Transverse colon (tissue), 4 donors: Measurements from ENCODE around the gene RTP5. TPM values are rescaled to one million over a fixed set of nuclear protein-coding genes. Genes with fewer than 3 reads are reported as not detected.

Experiments
- DNase-seq: peaks from one replicate; pipeline ENCODE4 v3.0.0-alpha.2; 2019
- H3K27ac ChIP-seq, 4 donors: fragments of 200-600 bp; sonication (generic); 2 replicates each; pipeline ENCODE4 v1.5.1; 2016 to 2018; ENCODE audit warnings: inconsistent platforms in 4 of 4
- H3K27me3 ChIP-seq: fragments of 200-600 bp; sonication (generic); 2 replicates; pipeline ENCODE4 v1.5.1; 2017; ENCODE audit warnings: inconsistent platforms
- H3K36me3 ChIP-seq, 4 donors: fragments of 200-600 bp; sonication (generic); 2 replicates each; pipeline ENCODE4 v1.5.1; 2017 to 2019; ENCODE audit warnings: inconsistent platforms in 4 of 4
- H3K4me1 ChIP-seq, 4 donors: fragments of 200-600 bp; sonication (generic); 2 replicates each; pipeline ENCODE4 v1.5.1; 2017 to 2020; ENCODE audit warnings: inconsistent platforms in 4 of 4
- H3K4me3 ChIP-seq, 4 donors: fragments of 200-600 bp; sonication (generic); 1 replicate in 1 of 4; 2 replicates in 3 of 4; pipeline versions ENCODE4 v1.5.1 to v1.6.1; 2017 to 2019; ENCODE audit warnings: inconsistent platforms in 4 of 4
- H3K9me3 ChIP-seq, 2 donors: fragments of 200-600 bp; sonication (generic); 2 replicates each; pipeline ENCODE4 v1.5.1; 2017 to 2019; ENCODE audit warnings: inconsistent platforms in 2 of 2
- EP300 ChIP-seq: sonication (generic); formaldehyde crosslinking; IDR thresholded peaks from one replicate; pipeline ENCODE4 v1.6.1; 2017; ENCODE audit warnings: antibody characterized with exemption, low read depth
- POLR2A ChIP-seq: fragments of 450-650 bp; IDR thresholded peaks from one replicate; pipeline ENCODE4 v1.6.1; 2016; ENCODE audit warnings: antibody characterized with exemption, mild to moderate bottlenecking, moderate library complexity
- POLR2AphosphoS5 ChIP-seq, 3 donors: sonication (generic); formaldehyde crosslinking; IDR thresholded peaks; one replicate each; pipeline ENCODE4 v1.6.1; 2016; ENCODE audit warnings: antibody characterized with exemption in 3 of 3
- WGBS, 2 donors: methylation state at CpG; one replicate each; pipeline ENCODE4 v1.1.5; 2018; ENCODE audit warnings: low coverage in 1 of 2; 5-methylcytosine and 5-hydroxymethylcytosine counted together
- in situ Hi-C, 4 donors: fragments of 200-750 bp; cut with MboI; loops; one replicate each; pipeline versions ENCODE4 v1.15.0 to v1.15.1; 2017; ENCODE audit warnings: low sequenced_read_pairs in 3 of 4, low pct_ligation_motif_present in 1 of 4, low pct_unique_long_range_greater_than_20kb in 1 of 4
- intact Hi-C: fragments of 100-400 bp; cut with DNase I; formaldehyde crosslinking; loops from one replicate; pipeline ENCODE4 v1.15.1; 2023; ENCODE audit warnings: low total_unique reads
- total RNA-seq, 4 donors: library from RNA; depleted of rRNA; stranded (reverse); fragments of >200 nt; gene quantifications; one replicate each; pipeline ENCODE4 v1.1.0, GENCODE V29; 2016
- TF ChIP-seq, protein P1 (sequence below), 5 experiments: fragments of 200-600 bp in 3 of 5; fragments of 450-650 bp in 2 of 5; sonication (generic) in 3 of 5; IDR thresholded peaks; 1 replicate in 2 of 5; 2 replicates in 3 of 5; pipeline ENCODE4 v1.5.1; 2016 to 2017; ENCODE audit warnings: antibody characterized with exemption in 5 of 5, inconsistent platforms in 3 of 5, mild to moderate bottlenecking in 2 of 5, moderate library complexity in 1 of 5

RTP5 gene
- total RNA-seq, 4 donors from 2014 or later: 0.16 TPM; not detected in 3

- Histone ChIP-seq H3K4me1 (peaks cover 12 to 18% (median 15%) of the 10 kb centered on the region in 4 donors), H3K27me3 (peaks cover 18% of the 10 kb centered on the region), H3K9me3 (no peaks in the 10 kb centered on the region), H3K27ac (no peak overlapping the region), H3K4me3 (peak overlapping the region in 1 of 4 donors; percentile 1), H3K36me3 (no peaks in the 10 kb centered on the region)
- in situ Hi-C loops (no loop called here), intact Hi-C loops (no loop called here)
- no peak for DNase-seq
- no peak for TF ChIP-seq POLR2A
- no peak for TF ChIP-seq EP300
- TF ChIP-seq, protein P1, sequence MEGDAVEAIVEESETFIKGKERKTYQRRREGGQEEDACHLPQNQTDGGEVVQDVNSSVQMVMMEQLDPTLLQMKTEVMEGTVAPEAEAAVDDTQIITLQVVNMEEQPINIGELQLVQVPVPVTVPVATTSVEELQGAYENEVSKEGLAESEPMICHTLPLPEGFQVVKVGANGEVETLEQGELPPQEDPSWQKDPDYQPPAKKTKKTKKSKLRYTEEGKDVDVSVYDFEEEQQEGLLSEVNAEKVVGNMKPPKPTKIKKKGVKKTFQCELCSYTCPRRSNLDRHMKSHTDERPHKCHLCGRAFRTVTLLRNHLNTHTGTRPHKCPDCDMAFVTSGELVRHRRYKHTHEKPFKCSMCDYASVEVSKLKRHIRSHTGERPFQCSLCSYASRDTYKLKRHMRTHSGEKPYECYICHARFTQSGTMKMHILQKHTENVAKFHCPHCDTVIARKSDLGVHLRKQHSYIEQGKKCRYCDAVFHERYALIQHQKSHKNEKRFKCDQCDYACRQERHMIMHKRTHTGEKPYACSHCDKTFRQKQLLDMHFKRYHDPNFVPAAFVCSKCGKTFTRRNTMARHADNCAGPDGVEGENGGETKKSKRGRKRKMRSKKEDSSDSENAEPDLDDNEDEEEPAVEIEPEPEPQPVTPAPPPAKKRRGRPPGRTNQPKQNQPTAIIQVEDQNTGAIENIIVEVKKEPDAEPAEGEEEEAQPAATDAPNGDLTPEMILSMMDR (IDR thresholded peaks at IDR 0.05): no peak
- 64% methylated on average over 27 of the region's 28 CpGs; no CpG with 5 or more reads in 1 of the 2 donors for WGBS, 2 donors
Observed at GRCh38 chr2:241857041-241857541, 12.4 kb upstream of the RTP5 start.

- no peak for DNase-seq
- no peaks in the 10 kb centered on the region for H3K36me3 ChIP-seq
- in situ Hi-C loops: no loop called here
- peaks cover 12 to 18% (median 15%) of the 10 kb centered on the region in 4 donors for H3K4me1 ChIP-seq
- no peaks in the 10 kb centered on the region for H3K9me3 ChIP-seq
- peaks cover 24% of the 10 kb centered on the region for H3K27me3 ChIP-seq
- no peak for TF ChIP-seq EP300
- TF ChIP-seq, protein P1 (IDR thresholded peaks at IDR 0.05): no peak
- no peak for TF ChIP-seq POLR2AphosphoS5 (IDR thresholded peaks at IDR 0.05)
- TF ChIP-seq POLR2A: no peak
- no peak overlapping the region for H3K27ac ChIP-seq
- H3K4me3 ChIP-seq: peak overlapping the region in 1 of 4 donors; percentile 1
- intact Hi-C loops: no loop called here
- 40 to 71% methylated on average over 2 to 17 of the region's 18 CpGs for WGBS, 2 donors
Observed at GRCh38 chr2:241857572-241858121, 11.9 kb upstream of the RTP5 start.

DNA sequence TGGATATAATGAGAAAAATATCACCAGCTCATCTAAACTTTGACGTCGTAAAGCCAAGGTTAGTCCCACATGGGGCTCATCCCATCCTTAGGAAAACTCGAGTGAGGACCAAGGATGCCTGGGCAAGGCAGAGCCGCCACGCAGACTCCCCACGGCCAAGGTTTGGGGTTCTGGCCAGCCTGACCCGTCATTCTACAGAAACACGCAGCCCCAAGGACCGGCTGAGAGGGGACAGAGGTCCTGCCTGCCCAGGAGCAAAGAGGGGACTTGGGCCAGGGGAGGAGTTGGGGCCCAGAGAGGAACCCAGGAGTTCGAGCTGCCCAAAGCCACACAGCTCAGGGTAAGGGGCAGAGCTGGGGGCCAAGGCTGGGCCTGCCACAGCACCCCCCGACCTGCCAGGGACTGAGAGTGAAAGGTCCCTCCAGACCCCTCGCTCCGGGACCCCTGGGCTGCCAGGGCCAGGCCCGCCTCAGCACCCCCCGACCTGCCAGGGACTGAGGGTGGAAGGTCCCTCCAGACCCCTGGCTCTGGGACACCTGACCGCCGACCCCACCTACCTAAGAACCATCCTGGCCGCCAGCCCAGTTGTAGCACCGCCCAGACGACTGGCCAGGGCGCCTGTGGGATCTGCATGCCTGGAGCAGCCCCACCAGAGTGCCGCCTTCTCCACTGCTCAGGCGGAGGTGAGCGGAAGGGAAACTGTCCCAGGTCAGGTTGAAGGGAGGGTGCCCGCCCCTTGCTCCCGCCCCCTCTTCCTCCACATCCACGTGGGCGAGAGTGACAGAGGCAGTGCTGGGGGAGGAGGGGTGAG lies 11.1 kb upstream of the RTP5 start, which contains the start of gene PDCD1:
PDCD1 (minus strand) TSS at position 689 of the 811 bp plus-strand sequence; CDS start at position 633, 56 bp downstream.
- Histone ChIP-seq H3K4me1 (peaks cover 12 to 18% (median 15%) of the 10 kb centered on the region in 4 donors), H3K27ac (peak within 1 kb of the TSS; percentile 18 to 70 (median 57)), H3K36me3 (no peaks in the 10 kb centered on the region), H3K9me3 (no peaks in the 10 kb centered on the region), H3K4me3 (peak within 1 kb of the TSS in 3 of 4 donors; percentile 5 to 29 (median 12)), H3K27me3 (peaks cover 32% of the 10 kb centered on the region)
- peak; percentile 47 for DNase-seq
- WGBS, 2 donors: 51% methylated on average over 20 of the region's 28 CpGs; no CpG with 5 or more reads in 1 of the 2 donors
- TF ChIP-seq EP300 (no peak), POLR2A (no peak)
- in situ Hi-C loops: no loop called here
- intact Hi-C loops: no loop called here

DNA sequence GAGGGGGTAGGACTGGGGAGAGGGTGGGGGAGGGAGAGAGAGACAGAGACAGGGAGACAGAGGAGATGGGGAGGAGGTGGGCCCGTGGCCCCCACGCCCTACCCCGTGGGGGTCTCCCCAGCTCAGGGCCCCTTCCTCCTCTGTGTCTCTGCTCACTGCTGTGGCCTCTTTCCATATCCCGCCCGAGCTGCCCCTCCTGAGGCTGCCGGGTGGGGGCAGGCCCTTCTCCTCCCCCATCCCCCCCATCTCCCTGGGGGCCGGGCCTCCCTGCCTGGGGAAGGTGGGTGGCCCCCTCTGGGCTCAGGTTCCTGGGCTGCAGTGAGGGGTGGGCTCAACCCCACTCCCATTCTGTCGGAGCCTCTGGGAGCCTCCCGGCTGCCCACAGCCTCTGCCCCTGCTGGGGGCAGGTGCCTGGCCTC lies 10.5 kb upstream of the RTP5 start:
- H3K27ac ChIP-seq: peak overlapping the region; percentile 18 to 70 (median 57)
- TF ChIP-seq POLR2A: no peak
- TF ChIP-seq, protein P1 (IDR thresholded peaks at IDR 0.05): no peak
- TF ChIP-seq EP300: no peak
- no peak for TF ChIP-seq POLR2AphosphoS5 (IDR thresholded peaks at IDR 0.05)
- H3K4me3 ChIP-seq: no peak overlapping the region
- no peaks in the 10 kb centered on the region for H3K36me3 ChIP-seq
- 22% methylated on average over 6 of the region's 9 CpGs; no CpG with 5 or more reads in 1 of the 2 donors for WGBS, 2 donors
- peaks cover 12 to 18% (median 15%) of the 10 kb centered on the region in 4 donors for H3K4me1 ChIP-seq
- H3K27me3 ChIP-seq: peaks cover 36% of the 10 kb centered on the region
- in situ Hi-C loops: no loop called here
- intact Hi-C loops: no loop called here
- H3K9me3 ChIP-seq: no peaks in the 10 kb centered on the region
- DNase-seq: no peak
